Activated naive CD8-positive, alpha-beta T cell treated with anti-CD3 and anti-CD28 coated beads for 36 hours (primary cell): Measurements from ENCODE around the gene ENTR1. TPM values are rescaled to one million over a fixed set of nuclear protein-coding genes. Genes with fewer than 3 reads are reported as not detected.
A peak's percentile ranks its signal among the peaks of the same experiment; 100 is the strongest.

Experiments
- DNase-seq: peaks from one replicate; pipeline ENCODE4 v3.0.0; 2021
- H3K27ac Mint-ChIP-seq: one replicate; pipeline ENCODE4 v1.8.0; 2022; ENCODE audit warnings: mild to moderate bottlenecking, moderate library complexity, mixed read lengths
- H3K27me3 Mint-ChIP-seq: one replicate; pipeline ENCODE4 v1.8.0; 2022; ENCODE audit warnings: mild to moderate bottlenecking, mixed read lengths
- H3K36me3 Mint-ChIP-seq: one replicate; pipeline ENCODE4 v1.8.0; 2021; ENCODE audit warnings: mild to moderate bottlenecking, mixed read lengths
- H3K4me1 Mint-ChIP-seq: one replicate; pipeline ENCODE4 v1.8.0; 2021; ENCODE audit warnings: mixed read lengths
- H3K4me3 Mint-ChIP-seq: one replicate; pipeline ENCODE4 v1.8.0; 2022; ENCODE audit warnings: mild to moderate bottlenecking, moderate library complexity, mixed read lengths
- H3K9me3 Mint-ChIP-seq: one replicate; pipeline ENCODE4 v1.8.0; 2022; ENCODE audit warnings: mixed read lengths
- total RNA-seq, 2 experiments: library from RNA; stranded (reverse); gene quantifications; one replicate each; pipeline ENCODE4 v1.2.3, GENCODE V29; 2021

Gene ENTR1, protein sequence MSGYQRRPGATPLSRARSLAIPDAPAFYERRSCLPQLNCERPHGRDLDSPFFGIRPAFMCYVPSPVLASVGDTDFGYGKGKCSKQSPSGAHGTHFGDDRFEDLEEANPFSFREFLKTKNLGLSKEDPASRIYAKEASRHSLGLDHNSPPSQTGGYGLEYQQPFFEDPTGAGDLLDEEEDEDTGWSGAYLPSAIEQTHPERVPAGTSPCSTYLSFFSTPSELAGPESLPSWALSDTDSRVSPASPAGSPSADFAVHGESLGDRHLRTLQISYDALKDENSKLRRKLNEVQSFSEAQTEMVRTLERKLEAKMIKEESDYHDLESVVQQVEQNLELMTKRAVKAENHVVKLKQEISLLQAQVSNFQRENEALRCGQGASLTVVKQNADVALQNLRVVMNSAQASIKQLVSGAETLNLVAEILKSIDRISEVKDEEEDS
- 10 to 100 TPM; 55.4 to 58.2 TPM for total RNA-seq

DNA sequence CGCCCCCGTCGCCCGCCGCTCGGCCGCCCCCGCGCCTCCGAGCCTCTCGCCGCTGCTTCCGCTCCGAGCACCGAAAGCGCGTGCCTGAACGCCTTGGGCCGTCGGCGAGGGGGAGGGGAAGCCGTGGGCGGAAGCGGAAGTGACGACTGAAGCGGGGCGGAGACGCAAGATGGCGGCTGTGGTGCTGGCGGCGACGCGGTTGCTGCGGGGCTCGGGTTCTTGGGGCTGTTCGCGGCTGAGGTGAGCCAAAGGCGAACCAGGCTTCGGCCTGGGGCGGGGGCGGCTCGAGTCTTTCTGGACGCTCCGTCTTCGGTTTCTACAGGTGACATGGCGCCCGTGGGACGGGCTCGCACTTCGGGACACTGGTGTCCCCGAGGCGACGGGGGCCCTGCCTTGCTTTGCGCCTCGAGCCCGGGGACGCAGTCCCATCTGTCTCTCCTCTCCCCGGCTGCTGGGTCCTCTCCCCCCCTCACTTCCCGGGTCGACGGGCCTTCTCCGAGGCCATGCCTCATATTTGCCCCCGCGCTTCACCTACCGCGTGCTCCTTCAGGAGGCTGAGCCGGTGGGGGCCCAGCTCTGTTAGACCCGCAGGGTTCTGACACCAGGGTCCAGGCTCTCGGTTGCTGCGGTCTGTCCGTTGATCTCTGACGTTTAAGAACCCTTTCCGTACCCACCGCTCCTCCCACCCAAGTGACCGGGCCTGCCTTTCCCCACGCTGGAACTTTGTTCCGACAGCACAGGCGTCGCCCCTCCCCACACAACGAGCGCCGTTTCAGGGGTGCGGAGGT lies at the start of gene ENTR1, which contains the start of gene PMPCA:
TSS of gene ENTR1 (minus strand) at position 115 of the 788 bp plus-strand sequence. CDS start 217 bp downstream, outside the sequence.
TSS of gene PMPCA (plus strand) at position 159 of the 788 bp plus-strand sequence. CDS start at position 170, 11 bp downstream.
- no peaks in the 10 kb centered on the region for H3K27me3 Mint-ChIP-seq
- peaks cover 51% of the 10 kb centered on the region for H3K36me3 Mint-ChIP-seq
- H3K4me3 Mint-ChIP-seq, result peak within 1 kb of the TSS; percentile 97

DNA sequence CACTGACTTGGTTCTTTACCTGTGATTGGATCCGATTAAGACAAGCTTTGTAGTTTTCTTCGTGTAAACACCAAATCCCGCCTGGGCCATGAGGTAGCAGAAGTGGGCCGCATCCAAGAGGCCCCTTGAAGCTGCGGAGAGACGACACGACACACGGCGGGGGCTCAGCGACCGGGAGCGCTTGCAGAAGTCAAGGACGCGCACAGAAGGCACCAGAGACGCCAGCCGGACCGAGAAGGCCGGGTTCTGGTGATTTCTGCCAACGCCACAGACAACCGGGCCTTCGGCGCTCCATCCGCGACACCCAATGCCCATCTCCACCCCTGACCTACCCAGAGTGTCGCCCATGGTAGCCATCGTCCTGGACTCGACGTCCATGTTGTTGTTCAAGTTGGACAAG lies 49.0 kb upstream of the ENTR1 start:
- H3K27me3 Mint-ChIP-seq, result no peaks in the 10 kb centered on the region
- H3K4me3 Mint-ChIP-seq, result no peak overlapping the region
- no peak overlapping the region for H3K27ac Mint-ChIP-seq
- no peaks in the 10 kb centered on the region for H3K9me3 Mint-ChIP-seq
- H3K4me1 Mint-ChIP-seq, result no peaks in the 10 kb centered on the region
- no peak for DNase-seq
- peaks cover 25% of the 10 kb centered on the region for H3K36me3 Mint-ChIP-seq

More for the DNA sequence above, at the start of gene ENTR1, which contains the start of gene PMPCA:
- DNase-seq, result peak; percentile 97
- peak within 1 kb of the TSS; percentile 97 for H3K27ac Mint-ChIP-seq
- no peaks in the 10 kb centered on the region for H3K9me3 Mint-ChIP-seq
- peaks cover 45% of the 10 kb centered on the region for H3K4me1 Mint-ChIP-seq

- DNase-seq, result no peak
- H3K36me3 Mint-ChIP-seq, result peaks cover 25% of the 10 kb centered on the region
- H3K4me1 Mint-ChIP-seq, result no peaks in the 10 kb centered on the region
- H3K9me3 Mint-ChIP-seq, result no peaks in the 10 kb centered on the region
- no peaks in the 10 kb centered on the region for H3K27me3 Mint-ChIP-seq
- no peak overlapping the region for H3K27ac Mint-ChIP-seq
- H3K4me3 Mint-ChIP-seq, result no peak overlapping the region
Measured at GRCh38 chr9:136457326-136457725, 46.9 kb upstream of the ENTR1 start.

DNA sequence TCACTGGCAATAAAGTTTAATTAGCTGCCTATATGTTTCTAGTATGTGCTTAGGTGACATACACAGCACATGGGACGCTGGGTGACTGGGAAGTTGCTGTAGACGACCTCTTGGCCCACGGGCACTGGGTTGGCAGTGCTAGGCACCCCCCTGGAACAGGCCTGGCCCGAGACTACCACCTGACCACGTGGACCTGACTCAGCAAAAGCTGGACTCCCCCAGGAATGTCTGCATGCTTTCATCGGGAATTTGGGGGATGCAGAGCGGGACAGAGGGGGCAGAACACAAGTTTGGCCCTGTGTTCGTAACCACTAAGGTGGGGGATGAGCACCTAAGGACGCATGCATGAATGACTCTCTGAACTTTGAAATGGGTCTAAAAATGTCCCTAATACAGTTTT lies 45.8 kb upstream of the ENTR1 start:
- no peak overlapping the region for H3K27ac Mint-ChIP-seq
- H3K36me3 Mint-ChIP-seq, result peaks cover 23% of the 10 kb centered on the region
- H3K4me3 Mint-ChIP-seq, result no peak overlapping the region
- no peaks in the 10 kb centered on the region for H3K4me1 Mint-ChIP-seq
- H3K9me3 Mint-ChIP-seq, result no peaks in the 10 kb centered on the region
- DNase-seq, result no peak
- H3K27me3 Mint-ChIP-seq, result no peaks in the 10 kb centered on the region

DNA sequence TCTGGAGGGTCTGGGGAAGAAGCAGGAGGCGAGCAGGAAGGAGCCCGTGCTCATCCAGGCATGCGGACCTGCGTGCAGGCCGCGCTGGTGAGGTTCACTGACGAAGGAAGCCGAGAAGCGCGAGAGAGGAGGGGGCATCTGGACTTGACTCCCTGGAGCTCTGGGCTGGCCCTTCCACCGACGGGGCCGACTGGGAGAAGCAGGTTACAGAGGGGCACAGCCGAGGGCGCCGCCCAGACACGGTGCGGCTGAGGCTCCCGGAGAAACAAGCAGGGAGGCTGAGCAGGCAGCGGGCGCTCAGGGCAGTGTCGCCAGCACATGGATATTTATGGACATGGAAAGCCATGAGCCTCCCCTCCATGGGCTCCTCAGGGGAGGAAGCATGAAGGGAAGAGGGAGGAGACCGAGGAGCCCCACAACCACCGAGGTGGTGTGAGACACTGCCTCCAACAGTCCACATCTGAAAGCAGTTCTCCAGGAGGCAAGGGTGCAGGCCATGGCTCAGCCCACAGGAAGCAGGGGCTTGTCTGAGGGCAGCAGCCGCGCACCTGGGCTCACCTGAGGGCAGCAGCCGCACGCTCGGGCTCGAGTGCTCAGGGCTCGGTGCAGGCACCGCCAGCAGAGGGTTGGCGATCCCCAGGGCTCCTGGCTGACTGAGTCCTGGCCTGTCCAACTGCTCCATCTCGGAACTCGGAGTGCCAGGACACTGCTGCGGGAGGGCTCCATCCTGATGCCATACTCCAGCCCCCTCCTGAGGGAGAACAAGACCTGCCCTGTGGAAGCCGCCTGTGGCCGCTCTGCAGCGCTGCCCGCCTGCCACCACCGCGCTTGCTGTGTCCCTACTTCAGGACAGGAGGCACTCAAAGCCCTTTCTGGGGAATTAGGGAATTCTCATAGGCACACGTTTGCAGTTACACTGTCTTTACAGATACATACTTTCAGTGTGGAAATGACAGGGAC lies 44.9 kb upstream of the ENTR1 start:
- Mint-ChIP-seq H3K27ac (no peak overlapping the region), H3K4me3 (no peak overlapping the region), H3K27me3 (no peaks in the 10 kb centered on the region), H3K36me3 (peaks cover 24% of the 10 kb centered on the region), H3K4me1 (no peaks in the 10 kb centered on the region), H3K9me3 (no peaks in the 10 kb centered on the region)
- no peak for DNase-seq

DNA sequence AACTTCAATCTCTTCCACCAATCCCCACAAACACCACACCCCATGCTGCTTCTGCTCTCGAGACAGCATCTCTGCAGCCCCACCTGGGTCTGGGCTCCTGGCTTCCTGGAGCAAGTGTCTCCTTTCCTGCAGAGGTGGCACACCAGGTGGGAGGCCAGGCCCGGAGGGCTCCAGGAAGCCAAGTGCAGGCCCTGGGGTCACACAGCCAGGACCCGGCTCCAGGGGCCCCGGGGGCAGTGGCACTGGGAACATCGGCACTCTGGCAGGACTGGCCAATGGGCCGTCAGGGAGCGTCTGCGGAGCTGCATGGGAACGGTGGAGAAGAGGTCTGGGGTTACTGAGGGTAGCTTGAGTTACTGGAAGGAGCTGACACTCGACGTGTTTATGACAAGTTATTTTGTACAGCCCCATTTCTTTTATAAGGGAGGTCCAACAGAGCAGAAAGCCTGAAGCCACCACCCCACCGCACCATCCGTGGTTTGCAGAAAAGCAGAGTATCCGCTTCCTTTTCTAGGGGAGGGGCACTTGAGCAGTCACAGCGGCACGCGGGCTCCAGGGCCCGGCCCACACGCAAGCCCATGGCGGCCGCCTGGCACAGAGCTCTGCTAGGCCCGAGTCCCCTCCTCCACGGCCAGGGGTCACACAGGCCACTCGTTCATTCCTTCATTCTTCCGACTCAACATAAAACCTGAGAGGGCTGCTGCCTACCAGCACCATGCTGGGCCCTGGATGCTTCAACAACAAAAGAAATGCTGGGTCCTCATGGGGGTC lies 43.8 kb upstream of the ENTR1 start:
- Mint-ChIP-seq H3K4me1 (no peaks in the 10 kb centered on the region), H3K27ac (no peak overlapping the region), H3K4me3 (no peak overlapping the region), H3K36me3 (peaks cover 20% of the 10 kb centered on the region), H3K27me3 (no peaks in the 10 kb centered on the region), H3K9me3 (no peaks in the 10 kb centered on the region)
- no peak for DNase-seq

DNA sequence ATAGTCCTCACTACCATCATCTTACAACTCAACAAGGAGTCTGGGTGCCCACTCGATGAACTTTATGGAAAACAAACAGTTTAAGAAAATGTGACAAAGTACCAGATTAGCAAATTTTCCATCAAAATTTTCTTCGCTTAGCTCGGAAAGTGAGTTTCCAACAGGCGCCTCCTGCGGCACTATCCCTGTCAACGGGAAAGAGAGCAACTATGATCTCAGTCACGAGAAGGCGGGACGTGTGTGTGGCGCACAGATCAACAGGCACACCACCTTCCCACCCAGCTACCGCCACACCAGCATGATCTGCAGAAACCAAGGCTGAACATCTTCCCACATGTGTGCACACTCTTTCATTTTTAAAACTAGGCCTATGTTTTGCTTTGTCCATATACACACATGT lies 42.9 kb upstream of the ENTR1 start:
- no peak for DNase-seq
- H3K36me3 Mint-ChIP-seq, result peaks cover 18% of the 10 kb centered on the region
- H3K27ac Mint-ChIP-seq, result no peak overlapping the region
- no peak overlapping the region for H3K4me3 Mint-ChIP-seq
- H3K9me3 Mint-ChIP-seq, result no peaks in the 10 kb centered on the region
- no peaks in the 10 kb centered on the region for H3K4me1 Mint-ChIP-seq
- H3K27me3 Mint-ChIP-seq, result no peaks in the 10 kb centered on the region

- Mint-ChIP-seq H3K4me3 (no peak overlapping the region), H3K9me3 (no peaks in the 10 kb centered on the region), H3K27ac (no peak overlapping the region), H3K36me3 (peaks cover 24% of the 10 kb centered on the region), H3K27me3 (no peaks in the 10 kb centered on the region), H3K4me1 (no peaks in the 10 kb centered on the region)
- no peak for DNase-seq
Measured at GRCh38 chr9:136451221-136451877, 40.9 kb upstream of the ENTR1 start.

GRCh38 chr9:136448655-136449054 lies 38.2 kb upstream of the ENTR1 start:
- H3K4me1 Mint-ChIP-seq, result no peaks in the 10 kb centered on the region
- no peaks in the 10 kb centered on the region for H3K9me3 Mint-ChIP-seq
- DNase-seq, result no peak
- no peaks in the 10 kb centered on the region for H3K27me3 Mint-ChIP-seq
- H3K4me3 Mint-ChIP-seq, result no peak overlapping the region
- H3K36me3 Mint-ChIP-seq, result peaks cover 23% of the 10 kb centered on the region
- no peak overlapping the region for H3K27ac Mint-ChIP-seq

GRCh38 chr9:136447173-136447778 lies 36.9 kb upstream of the ENTR1 start:
- Mint-ChIP-seq H3K4me1 (no peaks in the 10 kb centered on the region), H3K9me3 (no peaks in the 10 kb centered on the region), H3K36me3 (peaks cover 17% of the 10 kb centered on the region), H3K27me3 (no peaks in the 10 kb centered on the region), H3K4me3 (no peak overlapping the region), H3K27ac (no peak overlapping the region)
- DNase-seq, result no peak

GRCh38 chr9:136445799-136446198 lies 35.4 kb upstream of the ENTR1 start:
- peaks cover 16% of the 10 kb centered on the region for H3K36me3 Mint-ChIP-seq
- no peak overlapping the region for H3K27ac Mint-ChIP-seq

GRCh38 chr9:136444102-136444501 lies 33.7 kb upstream of the ENTR1 start:
- Mint-ChIP-seq H3K4me3 (no peak overlapping the region), H3K4me1 (peaks cover 1% of the 10 kb centered on the region), H3K27me3 (no peaks in the 10 kb centered on the region), H3K27ac (no peak overlapping the region), H3K9me3 (no peaks in the 10 kb centered on the region), H3K36me3 (peaks cover 11% of the 10 kb centered on the region)
- DNase-seq, result no peak

More at GRCh38 chr9:136445799-136446198, 35.4 kb upstream of the ENTR1 start:
- no peak overlapping the region for H3K4me3 Mint-ChIP-seq
- no peaks in the 10 kb centered on the region for H3K27me3 Mint-ChIP-seq
- H3K9me3 Mint-ChIP-seq, result no peaks in the 10 kb centered on the region
- DNase-seq, result no peak
- peaks cover 1% of the 10 kb centered on the region for H3K4me1 Mint-ChIP-seq

DNA sequence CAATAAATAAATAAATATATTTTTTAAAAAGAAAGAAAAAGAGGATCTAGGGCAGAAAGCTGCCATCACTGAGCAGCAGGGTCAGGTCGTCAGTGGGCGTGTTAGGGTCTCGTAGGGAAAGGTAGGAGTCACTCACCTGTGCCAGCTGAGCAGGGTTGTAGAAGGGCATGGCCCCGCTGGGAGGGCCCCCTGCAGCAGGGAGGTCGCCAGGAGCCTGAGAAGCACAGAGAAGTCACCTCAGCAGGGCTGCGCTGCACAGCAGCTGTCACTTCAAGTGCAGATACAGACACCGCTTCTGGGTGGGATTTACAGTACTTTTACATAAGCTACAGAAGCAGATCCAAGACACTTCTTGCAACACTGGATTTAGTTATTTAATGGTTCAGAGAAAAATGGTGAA lies 33.3 kb upstream of the ENTR1 start:
- Mint-ChIP-seq H3K27ac (no peak overlapping the region), H3K4me3 (no peak overlapping the region), H3K27me3 (no peaks in the 10 kb centered on the region), H3K36me3 (peaks cover 11% of the 10 kb centered on the region), H3K4me1 (peaks cover 1% of the 10 kb centered on the region), H3K9me3 (no peaks in the 10 kb centered on the region)
- no peak for DNase-seq
